ENCODE results near the gene PRRT1B.
A peak's percentile ranks its signal among the peaks of the same experiment; 100 is the strongest.
"Not testable (repeated sequence)": the region's sequence is repeated elsewhere in the genome, so short reads cannot be mapped to it uniquely, and the experiment has no call there.

Gene PRRT1B

GRCh38 chr9:131523086-131523388 lies 22.3 kb upstream of the PRRT1B start:
- DNase-seq = no peak

GRCh38 chr9:131523451-131524435 lies 21.6 kb upstream of the PRRT1B start:
- DNase-seq = no peak

GRCh38 chr9:131524665-131525315 lies 20.5 kb upstream of the PRRT1B start:
- no peak for DNase-seq

GRCh38 chr9:131525643-131526565 lies 19.4 kb upstream of the PRRT1B start:
- no peak for DNase-seq

- no peak for DNase-seq
These were observed 17.1 kb upstream of the PRRT1B start for GRCh38 chr9:131528186-131528585.

GRCh38 chr9:131528886-131529505 lies 16.3 kb upstream of the PRRT1B start:
- DNase-seq = no peak

GRCh38 chr9:131529597-131530545 lies 15.5 kb upstream of the PRRT1B start:
- DNase-seq = no peak

GRCh38 chr9:131530546-131530919 lies 14.8 kb upstream of the PRRT1B start:
- DNase-seq = peak; percentile 21

- DNase-seq = peak; percentile 88
These were observed 14.1 kb upstream of the PRRT1B start, which contains the start of gene UCK1 for GRCh38 chr9:131530920-131531832. TSS of gene UCK1 (minus strand) at chr9:131531263. CDS start at chr9:131531174, 89 bp downstream.

- peak; percentile 62 for DNase-seq
These were observed 10.5 kb upstream of the PRRT1B start for GRCh38 chr9:131534721-131535237.

GRCh38 chr9:131537946-131538345 lies 7.4 kb upstream of the PRRT1B start:
- DNase-seq = no peak

GRCh38 chr9:131539223-131539923 lies 6.0 kb upstream of the PRRT1B start:
- no peak for DNase-seq

- DNase-seq = peak; percentile 21
These were observed 2.2 kb upstream of the PRRT1B start for GRCh38 chr9:131543141-131543540.

- no peak for DNase-seq
These were observed 538 bp downstream of the PRRT1B start for GRCh38 chr9:131545786-131546335.

GRCh38 chr9:131546336-131547084 lies 1.2 kb downstream of the PRRT1B start:
- DNase-seq = no peak

GRCh38 chr9:131549186-131549585 lies 3.9 kb downstream of the PRRT1B start:
- not testable (repeated sequence) for DNase-seq

- not testable (repeated sequence) for DNase-seq
These were observed 5.1 kb downstream of the PRRT1B start for GRCh38 chr9:131550465-131550864.

GRCh38 chr9:131552030-131552429 lies 6.7 kb downstream of the PRRT1B start:
- peak; percentile 2 for DNase-seq

Data from OCI-M1 (cell line).